PC-3 (cell line): ENCODE data around the gene PDZD2. TPM values are rescaled to one million over a fixed set of nuclear protein-coding genes. Genes with fewer than 3 reads are reported as not detected.

Source experiments
- ATAC-seq: fragments of 200-7000 bp; cut with Tn5 transposase; 2 replicates; pipeline ENCODE4 v1.9.1; 2020; ENCODE audit warnings: mild to moderate bottlenecking, moderate library complexity
- BruUV-seq: library from RNA; stranded (reverse); fragments of 400-500 nt; replicated peaks from 2 replicates; lab custom pipeline; 2021; lab: Mats Ljungman, UMichigan
- CTCF ChIA-PET: fragments of 300-600 bp; sonication (Branson Sonifier 250); formaldehyde crosslinking; loops from one replicate; lab custom pipeline; 2022; ENCODE audit warnings: antibody characterized with exemption; lab: Charles Lee
- POLR2A ChIA-PET: fragments of 300-600 bp; sonication (Branson Sonifier 250); formaldehyde crosslinking; loops from one replicate; lab custom pipeline; 2022; ENCODE audit warnings: antibody characterized with exemption; ENCODE audit not compliant: unreplicated experiment; lab: Charles Lee
- DNase-seq: peaks from one replicate; pipeline ENCODE4 v3.0.0-alpha.2; 2015
- H2AFZ ChIP-seq: fragments of 300-600 bp; sonication (generic); 2 replicates; pipeline ENCODE4 v1.6.0; 2016; ENCODE audit warnings: antibody characterized with exemption, low read length
- H3F3A ChIP-seq: fragments of 300-600 bp; sonication (generic); one replicate; pipeline ENCODE4 v1.6.0; 2017; ENCODE audit warnings: antibody characterized with exemption, low read length, control low read depth, mild to moderate bottlenecking; ENCODE audit not compliant: unreplicated experiment
- H3K27ac ChIP-seq: fragments of 300-600 bp; sonication (generic); 2 replicates; pipeline ENCODE4 v1.5.1; 2016; ENCODE audit warnings: mild to moderate bottlenecking, low read length
- H3K27me3 ChIP-seq: fragments of 300-600 bp; sonication (generic); 2 replicates; pipeline ENCODE4 v1.6.1; 2016; ENCODE audit warnings: low read length, mixed read lengths
- H3K36me3 ChIP-seq: fragments of 300-600 bp; sonication (generic); 2 replicates; pipeline ENCODE4 v1.6.1; 2016; ENCODE audit warnings: low read depth, mixed run types, low read length, mixed read lengths
- H3K4me1 ChIP-seq: fragments of 300-600 bp; sonication (generic); 2 replicates; pipeline ENCODE4 v1.5.1; 2016; ENCODE audit warnings: low read length; ENCODE audit not compliant: insufficient read depth
- H3K4me2 ChIP-seq: fragments of 300-600 bp; sonication (generic); 2 replicates; pipeline ENCODE4 v1.6.0; 2016; ENCODE audit warnings: low read length
- H3K4me3 ChIP-seq: fragments of 300-600 bp; sonication (generic); 2 replicates; pipeline ENCODE4 v1.5.1; 2016; ENCODE audit warnings: mild to moderate bottlenecking, low read length, mixed read lengths
- H3K79me2 ChIP-seq: fragments of 300-600 bp; sonication (generic); 2 replicates; pipeline ENCODE4 v1.6.1; 2017; ENCODE audit warnings: low read length, mixed read lengths
- H3K9ac ChIP-seq: fragments of 300-600 bp; sonication (generic); 2 replicates; pipeline ENCODE4 v1.6.0; 2016; ENCODE audit warnings: mild to moderate bottlenecking, low read length
- H3K9me2 ChIP-seq: fragments of 300-600 bp; sonication (generic); replicated peaks from 2 replicates; pipeline ENCODE4 v1.6.1; 2016; ENCODE audit warnings: mixed run types, low read length, mixed read lengths
- H3K9me3 ChIP-seq: fragments of 300-600 bp; sonication (generic); 2 replicates; pipeline ENCODE4 v1.6.1; 2016; ENCODE audit warnings: low read length, mixed read lengths
- H4K20me1 ChIP-seq: fragments of 300-600 bp; sonication (generic); 2 replicates; pipeline ENCODE4 v1.6.1; 2016; ENCODE audit warnings: low read length, mixed read lengths
- EZH2 ChIP-seq: fragments of 300-600 bp; sonication (generic); IDR thresholded peaks from one replicate; pipeline ENCODE4 v1.6.1; 2017; ENCODE audit warnings: antibody characterized with exemption, mild to moderate bottlenecking, low read length; ENCODE audit not compliant: unreplicated experiment
- EZH2phosphoT487 ChIP-seq: fragments of 300-600 bp; sonication (generic); IDR thresholded peaks from 2 replicates; pipeline ENCODE4 v1.6.1; 2018; ENCODE audit warnings: mild to moderate bottlenecking, antibody characterized with exemption, low read length, borderline replicate concordance
- intact Hi-C: fragments of 100-400 bp; cut with micrococcal nuclease; formaldehyde crosslinking; loops from 2 replicates; pipeline ENCODE4 v1.9.0; 2023
- total RNA-seq: library from RNA; depleted of rRNA; stranded (reverse); fragments of >200 nt; gene quantifications from 2 replicates; pipeline ENCODE4 v1.2.3, GENCODE V29; 2014
- TF ChIP-seq, protein P1 (sequence below): fragments of 300-600 bp; sonication (generic); conservative IDR thresholded peaks from 2 replicates; pipeline ENCODE4 v1.5.1; 2017; ENCODE audit warnings: antibody characterized with exemption, low read depth, mild to moderate bottlenecking, low read length

PDZD2 gene
- total RNA-seq, 1 experiment from 2014 or later = 2.0 TPM

DNA sequence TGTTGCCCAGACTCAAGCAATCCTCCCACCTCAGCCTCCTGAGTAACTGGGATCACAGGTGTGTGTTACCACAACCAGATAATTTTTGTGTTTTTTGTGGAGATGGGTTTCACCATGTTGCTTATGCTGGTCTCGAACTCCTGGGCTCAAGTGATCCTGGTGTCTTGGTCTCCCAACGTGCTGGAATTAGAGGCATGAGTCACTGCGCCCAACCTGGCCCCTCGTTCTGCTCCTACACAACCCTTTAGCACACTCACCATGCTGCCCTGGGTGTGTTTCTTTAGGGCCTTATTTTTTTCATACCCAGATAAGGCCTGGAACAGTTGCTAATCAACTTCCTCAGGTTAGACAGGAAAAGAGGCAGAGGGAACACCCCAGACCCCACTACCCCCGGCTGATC is 2.6 kb downstream of the PDZD2 start:
- intact Hi-C loops = no loop called here
- H4K20me1 ChIP-seq = no peaks in the 10 kb centered on the region
- H3K4me2 ChIP-seq = no peak overlapping the region
- ChIA-PET POLR2A (no interaction called here), CTCF (no interaction called here)
- no TSS peak for BruUV-seq
- H3K79me2 ChIP-seq = no peaks in the 10 kb centered on the region
- peaks cover 5% of the 10 kb centered on the region; the same call in 1 of the 2 replicates for H3K4me1 ChIP-seq
- peaks cover 62% of the 10 kb centered on the region for H3K27me3 ChIP-seq
- no peaks in the 10 kb centered on the region for H3K36me3 ChIP-seq
- no peak overlapping the region for H3K27ac ChIP-seq
- ATAC-seq (no peak), DNase-seq (no peak)
- H3F3A ChIP-seq = no peaks in the 10 kb centered on the region
- H3K9me2 ChIP-seq = no peaks in the 10 kb centered on the region
- TF ChIP-seq EZH2phosphoT487 = no peak
- TF ChIP-seq, protein P1, sequence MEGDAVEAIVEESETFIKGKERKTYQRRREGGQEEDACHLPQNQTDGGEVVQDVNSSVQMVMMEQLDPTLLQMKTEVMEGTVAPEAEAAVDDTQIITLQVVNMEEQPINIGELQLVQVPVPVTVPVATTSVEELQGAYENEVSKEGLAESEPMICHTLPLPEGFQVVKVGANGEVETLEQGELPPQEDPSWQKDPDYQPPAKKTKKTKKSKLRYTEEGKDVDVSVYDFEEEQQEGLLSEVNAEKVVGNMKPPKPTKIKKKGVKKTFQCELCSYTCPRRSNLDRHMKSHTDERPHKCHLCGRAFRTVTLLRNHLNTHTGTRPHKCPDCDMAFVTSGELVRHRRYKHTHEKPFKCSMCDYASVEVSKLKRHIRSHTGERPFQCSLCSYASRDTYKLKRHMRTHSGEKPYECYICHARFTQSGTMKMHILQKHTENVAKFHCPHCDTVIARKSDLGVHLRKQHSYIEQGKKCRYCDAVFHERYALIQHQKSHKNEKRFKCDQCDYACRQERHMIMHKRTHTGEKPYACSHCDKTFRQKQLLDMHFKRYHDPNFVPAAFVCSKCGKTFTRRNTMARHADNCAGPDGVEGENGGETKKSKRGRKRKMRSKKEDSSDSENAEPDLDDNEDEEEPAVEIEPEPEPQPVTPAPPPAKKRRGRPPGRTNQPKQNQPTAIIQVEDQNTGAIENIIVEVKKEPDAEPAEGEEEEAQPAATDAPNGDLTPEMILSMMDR = no peak
- TF ChIP-seq EZH2 = no peak
- no peak overlapping the region for H3K4me3 ChIP-seq
- H3K9ac ChIP-seq = no peak overlapping the region
- no peak overlapping the region for H2AFZ ChIP-seq
- H3K9me3 ChIP-seq = no peaks in the 10 kb centered on the region

DNA sequence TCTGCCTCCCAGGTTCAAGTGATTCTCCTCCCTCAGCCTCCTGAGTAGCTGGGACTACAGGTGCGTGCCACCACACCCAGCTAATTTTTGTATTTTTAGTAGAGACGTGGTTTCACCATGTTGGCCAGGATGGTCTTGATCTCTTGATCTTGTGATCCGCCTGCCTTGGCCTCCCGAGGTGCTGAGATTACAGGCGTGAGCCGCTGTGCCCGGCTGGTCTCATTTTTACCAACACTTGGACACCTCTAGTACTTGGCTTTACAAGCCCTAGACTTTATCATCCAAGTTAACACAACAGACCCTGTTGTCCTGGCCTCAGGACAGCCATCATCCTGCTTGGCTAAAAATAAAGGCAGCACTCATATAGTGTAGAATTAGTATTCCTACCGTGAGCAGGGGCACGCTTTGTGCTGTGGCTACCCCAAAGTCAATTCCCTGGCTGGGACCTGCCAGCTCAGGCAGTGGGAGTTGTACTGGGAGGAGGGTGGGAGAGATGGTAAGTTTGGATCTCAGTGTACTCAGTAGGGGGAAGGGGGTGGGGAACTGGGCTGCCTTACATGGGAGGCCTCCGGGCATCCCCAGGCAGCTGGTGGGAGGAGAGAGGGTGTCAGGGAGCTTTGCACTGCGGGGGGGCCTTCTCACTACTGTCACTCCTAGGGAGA is 6.6 kb downstream of the PDZD2 start:
- no peak overlapping the region for H3K4me3 ChIP-seq
- H3K27me3 ChIP-seq = peaks cover 80% of the 10 kb centered on the region
- DNase-seq (no peak), ATAC-seq (no peak)
- no peaks in the 10 kb centered on the region for H3K79me2 ChIP-seq
- no peaks in the 10 kb centered on the region for H3F3A ChIP-seq
- no peaks in the 10 kb centered on the region for H3K4me1 ChIP-seq
- no peaks in the 10 kb centered on the region for H3K36me3 ChIP-seq
- H3K27ac ChIP-seq = no peak overlapping the region
- no peak overlapping the region for H3K4me2 ChIP-seq
- no peaks in the 10 kb centered on the region for H3K9me3 ChIP-seq
- H2AFZ ChIP-seq = no peak overlapping the region
- H3K9ac ChIP-seq = no peak overlapping the region
- H3K9me2 ChIP-seq = no peaks in the 10 kb centered on the region
- no peaks in the 10 kb centered on the region for H4K20me1 ChIP-seq
- CTCF ChIA-PET = no interaction called here
- intact Hi-C loops = no loop called here
- POLR2A ChIA-PET = no interaction called here
- no TSS peak for BruUV-seq
- no peak for TF ChIP-seq EZH2
- TF ChIP-seq EZH2phosphoT487 = no peak
- TF ChIP-seq, protein P1 = no peak

DNA sequence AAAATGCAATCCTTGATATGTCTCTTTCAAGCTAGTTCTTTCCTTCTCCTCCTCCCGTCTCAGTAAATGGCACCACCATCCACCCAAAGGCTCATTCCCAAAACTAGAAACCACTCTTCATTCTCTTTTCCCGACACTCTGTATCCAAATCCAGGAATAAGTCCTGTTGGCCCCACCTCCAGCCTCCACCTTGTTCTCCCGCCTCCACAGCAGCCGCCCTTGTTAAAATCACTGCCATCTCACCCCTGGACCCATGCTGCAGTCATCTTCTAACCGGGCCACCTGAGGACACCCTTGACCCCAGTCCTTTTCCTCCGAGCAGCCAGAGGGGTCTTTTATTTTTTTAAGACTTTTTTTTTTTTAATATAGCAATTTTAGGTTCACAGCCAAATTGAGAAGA is 9.4 kb downstream of the PDZD2 start:
- Histone ChIP-seq H3K4me1 (no peaks in the 10 kb centered on the region), H3K36me3 (no peaks in the 10 kb centered on the region), H3K27me3 (peaks cover 76% of the 10 kb centered on the region), H3F3A (no peaks in the 10 kb centered on the region), H3K27ac (no peak overlapping the region), H3K79me2 (no peaks in the 10 kb centered on the region), H3K9ac (no peak overlapping the region), H3K4me3 (no peak overlapping the region), H3K4me2 (no peak overlapping the region), H2AFZ (no peak overlapping the region), H4K20me1 (no peaks in the 10 kb centered on the region), H3K9me2 (no peaks in the 10 kb centered on the region), H3K9me3 (no peaks in the 10 kb centered on the region)
- CTCF ChIA-PET = no interaction called here
- TF ChIP-seq EZH2phosphoT487 (no peak), EZH2 (no peak)
- TF ChIP-seq, protein P1 = no peak
- ATAC-seq (no peak), DNase-seq (no peak)
- BruUV-seq = no TSS peak
- intact Hi-C loops = no loop called here
- POLR2A ChIA-PET = no interaction called here
